GM21360 (cell line): ENCODE measurements around the gene METAP1D.
"Not testable (repeated sequence)": the region's sequence is repeated elsewhere in the genome, so short reads cannot be mapped to it uniquely, and the experiment has no call there.

Experiments used
- ATAC-seq: cut with Tn5 transposase; IDR thresholded peaks from one replicate; pipeline ENCODE4 v1.9.1; 2021; ENCODE audit warnings: mild to moderate bottlenecking, moderate library complexity; ENCODE audit not compliant: unreplicated experiment

The METAP1D gene

GRCh38 chr2:172047566-172048507 lies 48.1 kb downstream of the METAP1D start:
- ATAC-seq: no peak

DNA sequence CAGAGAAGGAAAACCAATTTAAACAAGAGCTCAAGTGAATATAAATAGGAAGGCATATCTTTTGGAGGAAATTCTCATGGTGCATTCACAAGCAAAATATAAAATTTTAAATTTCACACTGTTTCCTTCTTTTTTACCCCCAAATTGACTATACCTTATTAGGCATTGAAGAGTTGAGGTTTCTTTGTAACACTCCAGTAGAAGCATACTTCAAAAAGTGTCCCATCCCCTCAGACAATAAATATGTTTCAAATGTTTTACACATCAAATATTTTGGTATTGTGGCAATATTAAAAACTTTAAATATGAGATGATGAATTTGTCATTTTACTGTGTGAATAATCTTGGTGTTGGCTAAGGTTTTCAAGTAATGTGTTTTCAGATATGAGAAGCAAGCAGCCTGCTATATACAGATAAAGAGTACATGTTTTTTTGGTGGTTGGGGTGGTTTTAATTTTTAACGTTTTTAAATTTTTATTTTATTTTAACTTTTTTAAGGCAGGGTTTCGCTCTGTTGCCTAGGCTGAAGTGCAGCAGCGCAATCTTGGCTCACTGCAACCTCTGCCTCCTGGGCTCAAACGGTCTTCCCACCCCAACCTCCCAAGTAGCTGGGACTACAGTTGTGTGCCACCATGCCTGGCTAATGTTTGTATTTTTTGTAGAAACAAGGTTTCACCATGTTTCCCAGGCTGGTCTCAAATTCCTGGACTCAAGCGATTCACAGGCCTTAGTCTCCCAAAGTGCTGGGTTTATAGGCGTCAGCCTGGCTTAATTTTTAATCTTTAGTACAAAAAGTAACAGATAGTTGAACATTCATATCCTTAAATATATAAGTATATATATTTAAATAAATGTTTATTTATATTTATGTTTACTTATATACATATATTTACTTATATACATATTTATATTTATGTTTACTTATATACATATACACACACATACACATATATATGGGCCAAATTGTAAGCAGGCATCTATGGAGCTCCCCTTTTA lies 49.1 kb downstream of the METAP1D start:
- no peak for ATAC-seq

- no peak for ATAC-seq
Measured at GRCh38 chr2:172049567-172050120, 49.9 kb downstream of the METAP1D start.

- ATAC-seq: no peak
Measured at GRCh38 chr2:172050479-172051125, 50.8 kb downstream of the METAP1D start.

DNA sequence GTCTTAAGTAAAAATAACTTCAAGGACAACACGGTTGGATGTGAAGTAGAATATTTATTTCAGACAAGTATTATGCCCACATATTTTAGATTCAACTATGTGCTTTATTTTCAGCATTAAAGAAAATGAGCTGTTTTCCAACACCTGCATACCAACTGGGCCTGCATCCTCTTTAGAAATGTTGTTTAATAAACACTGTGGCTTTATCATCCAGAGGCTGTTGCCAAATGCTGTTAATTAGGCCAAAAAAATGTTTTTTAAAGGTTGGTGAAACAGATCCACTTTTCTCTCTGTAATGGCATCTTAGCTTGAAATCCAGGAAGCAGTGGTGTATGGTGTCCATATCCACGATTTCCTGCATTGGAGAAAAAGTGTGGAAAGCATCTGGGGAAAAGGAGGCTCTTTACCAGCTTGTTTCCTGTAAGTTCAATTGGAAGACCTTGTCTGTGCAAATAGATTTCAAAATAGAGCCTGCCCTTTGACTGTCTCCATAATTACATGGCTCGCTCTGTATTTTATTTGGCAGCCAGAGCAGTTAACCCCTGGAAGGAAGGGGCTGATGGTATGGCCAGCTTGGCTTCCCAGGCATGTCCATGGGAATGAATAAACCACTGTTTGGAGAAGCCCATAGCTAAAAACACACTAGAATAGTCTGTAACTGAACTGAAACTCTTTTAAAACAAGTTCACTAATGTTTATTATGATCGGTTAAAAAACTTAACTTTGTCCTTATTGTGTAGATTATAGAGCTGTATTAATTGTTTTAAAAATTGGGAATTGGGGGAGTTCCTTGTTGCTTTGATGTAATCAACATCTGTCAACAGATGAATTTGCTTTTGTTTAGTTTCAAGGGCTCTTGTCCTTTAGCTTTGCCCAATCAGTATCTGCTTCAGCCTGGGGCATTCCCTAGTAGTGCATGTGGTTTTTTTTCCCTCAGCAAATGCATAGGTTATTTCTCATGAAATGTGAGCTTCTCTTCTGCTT lies 52.5 kb downstream of the METAP1D start:
- ATAC-seq: no peak

GRCh38 chr2:172053486-172053885 lies 53.7 kb downstream of the METAP1D start:
- no peak for ATAC-seq

DNA sequence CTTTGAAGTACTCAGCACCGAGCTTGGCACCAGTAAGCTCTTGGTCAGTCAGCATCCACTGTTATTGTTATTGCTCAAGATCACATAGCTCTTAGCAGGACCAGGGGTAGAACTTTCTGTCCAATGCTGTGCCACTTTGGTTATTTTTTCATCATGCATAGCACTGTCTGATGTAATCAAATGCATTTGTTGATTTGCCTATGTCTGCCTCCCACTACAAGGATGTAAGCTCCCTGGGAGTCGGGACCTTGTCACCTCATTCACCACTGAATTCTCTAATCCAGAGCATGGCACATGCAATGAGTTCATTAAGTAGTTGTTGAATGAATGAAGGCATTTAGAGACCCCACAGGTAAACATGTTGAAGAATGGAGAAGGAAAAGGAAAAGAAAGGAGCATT lies 56.5 kb downstream of the METAP1D start:
- ATAC-seq: no peak

GRCh38 chr2:172058660-172059059 lies 58.9 kb downstream of the METAP1D start:
- no peak for ATAC-seq

DNA sequence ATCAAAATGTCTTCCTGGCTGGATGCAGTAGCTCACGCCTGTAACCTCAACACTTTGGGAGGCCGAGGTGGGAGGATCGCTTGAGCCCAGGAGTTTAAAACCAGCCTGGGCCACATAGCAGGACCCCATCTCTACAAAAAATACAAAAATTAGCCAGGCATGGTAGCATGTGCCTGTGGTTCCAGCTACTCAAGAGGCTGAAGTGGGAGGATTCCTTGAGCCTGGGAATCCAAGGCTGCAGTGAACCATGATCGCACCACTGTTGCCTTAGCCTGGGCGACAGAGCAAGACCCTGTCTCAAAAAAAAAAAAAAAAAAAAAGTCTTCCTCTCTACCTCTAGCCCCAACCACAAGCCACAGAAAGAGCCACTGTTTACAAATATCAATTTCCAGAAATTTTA lies 60.4 kb downstream of the METAP1D start:
- not testable (repeated sequence) for ATAC-seq

DNA sequence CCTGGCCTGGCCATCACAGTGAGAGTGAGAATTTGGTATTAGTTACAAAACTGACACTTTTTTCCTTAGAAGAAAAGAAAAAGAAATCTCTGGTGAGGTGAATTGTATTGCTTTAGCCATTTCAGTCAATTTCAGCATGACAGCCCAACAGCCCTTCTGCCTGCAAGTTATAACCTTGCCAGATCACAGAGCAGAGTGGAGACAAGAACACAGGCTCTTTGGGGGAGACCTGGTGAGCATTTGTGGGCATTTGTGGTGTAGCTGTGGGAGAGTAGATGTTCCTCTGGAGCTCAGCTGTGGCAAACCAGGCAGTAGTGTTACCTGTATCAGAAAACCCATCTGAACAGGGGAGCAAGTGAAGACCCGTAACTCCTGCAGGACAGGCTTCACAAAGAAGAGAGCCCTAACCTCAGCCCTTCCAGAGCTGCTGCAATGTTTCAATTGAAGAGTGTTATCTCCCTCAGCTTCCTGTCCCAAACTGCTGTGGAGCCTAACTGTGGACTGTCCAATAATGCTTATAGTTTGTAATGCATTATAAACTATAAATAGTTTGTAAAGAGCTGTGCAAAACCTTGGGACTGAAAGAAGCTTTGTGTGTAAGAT lies 62.8 kb downstream of the METAP1D start:
- ATAC-seq: no peak

DNA sequence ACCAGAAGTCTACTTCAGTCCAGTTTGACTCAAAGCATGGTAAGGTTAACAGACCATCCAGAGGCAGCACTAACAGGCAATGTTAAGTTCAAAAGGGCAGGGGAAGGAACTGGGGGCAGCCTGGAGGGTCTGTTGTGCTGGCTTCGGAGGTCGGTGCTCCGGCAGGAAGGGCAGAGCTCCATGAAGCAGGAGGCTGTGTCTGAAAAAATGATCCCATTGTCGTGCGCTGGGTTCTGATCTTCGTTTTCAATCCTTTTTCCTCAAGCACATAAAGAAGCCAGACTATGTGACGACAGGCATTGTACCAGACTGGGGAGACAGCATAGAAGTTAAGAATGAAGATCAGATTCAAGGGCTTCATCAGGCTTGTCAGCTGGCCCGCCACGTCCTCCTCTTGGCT lies 63.7 kb downstream of the METAP1D start:
- ATAC-seq: no peak

- ATAC-seq: no peak
Measured at GRCh38 chr2:172065111-172065510, 65.4 kb downstream of the METAP1D start.

DNA sequence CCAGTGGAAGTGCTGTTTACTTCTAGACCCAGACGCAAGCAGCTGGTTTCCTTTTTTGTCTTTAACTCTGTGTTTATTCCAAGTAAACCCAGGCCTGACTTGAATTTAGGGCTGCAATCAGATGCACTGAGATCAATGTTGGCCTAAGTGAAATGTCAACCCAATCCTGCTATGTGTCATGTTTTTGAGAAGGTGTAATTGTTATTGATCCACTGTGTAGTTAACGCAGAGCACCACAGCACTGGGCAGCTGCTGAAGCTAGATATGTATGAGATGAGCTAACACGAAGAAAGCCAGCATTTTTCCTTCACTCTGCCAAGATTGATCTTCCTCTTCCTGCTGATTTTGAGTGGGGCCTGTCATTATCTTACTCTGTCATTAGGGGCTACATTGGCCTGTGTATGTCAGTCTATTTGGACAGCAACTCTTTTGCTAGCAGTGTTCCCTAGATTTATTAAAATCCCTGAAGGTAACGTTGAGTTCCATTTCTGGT lies 66.7 kb downstream of the METAP1D start:
- no peak for ATAC-seq

- not testable (repeated sequence) for ATAC-seq
Measured at GRCh38 chr2:172067905-172068304, 68.2 kb downstream of the METAP1D start.

GRCh38 chr2:172070936-172071335 lies 71.2 kb downstream of the METAP1D start:
- ATAC-seq: no peak

- ATAC-seq: no peak
Measured at GRCh38 chr2:172072303-172072702, 72.5 kb downstream of the METAP1D start.

- no peak for ATAC-seq
Measured at GRCh38 chr2:172072706-172073105, 73.0 kb downstream of the METAP1D start.

- ATAC-seq: no peak
Measured at GRCh38 chr2:172073518-172073917, 73.8 kb downstream of the METAP1D start.

DNA sequence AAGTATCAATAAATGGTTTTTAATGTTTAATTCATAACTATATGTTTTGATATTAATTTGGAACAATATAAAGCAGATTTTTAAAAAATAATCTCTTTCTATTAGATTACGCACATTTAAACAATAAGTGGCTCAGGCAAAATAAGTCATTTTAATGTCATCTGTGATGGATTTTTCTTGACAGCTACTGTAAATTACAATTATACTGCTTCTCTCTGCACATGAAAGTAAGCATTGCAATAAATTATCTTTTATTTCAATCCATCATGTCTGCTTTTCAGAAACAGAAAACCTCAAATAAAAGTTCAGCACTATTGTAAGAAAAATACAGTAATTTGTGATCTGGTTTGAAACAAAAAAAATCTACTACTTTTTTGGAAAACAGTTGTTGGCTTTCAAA lies 74.5 kb downstream of the METAP1D start:
- ATAC-seq: no peak
